RWPE1 (cell line): ENCODE measurements around the gene SOSTDC1.

ENCODE experiments used
- CTCF ChIA-PET: fragments of 350-600 bp; sonication (Branson Sonifier 250); formaldehyde crosslinking; extraction: SDS; loops from one replicate; lab custom pipeline; 2021; lab: Yijun Ruan, JAX
- POLR2A ChIA-PET: fragments of 400-600 bp; formaldehyde crosslinking; extraction: SDS; loops from one replicate; lab custom pipeline; 2020; ENCODE audit warnings: antibody characterized with exemption; ENCODE audit not compliant: low non-redundant PET; lab: Yijun Ruan, JAX
- DNase-seq: peaks from one replicate; pipeline ENCODE4 v3.0.0; 2012; ENCODE audit warnings: low spot score
- H3K27ac ChIP-seq: fragments of 450-650 bp; 2 replicates; pipeline ENCODE4 v1.5.1; 2017
- TF ChIP-seq, protein P1 (sequence below): fragments of 450-650 bp; conservative IDR thresholded peaks from 2 replicates; pipeline ENCODE4 v1.5.1; 2017; ENCODE audit warnings: low read depth, mild to moderate bottlenecking

SOSTDC1 gene

DNA sequence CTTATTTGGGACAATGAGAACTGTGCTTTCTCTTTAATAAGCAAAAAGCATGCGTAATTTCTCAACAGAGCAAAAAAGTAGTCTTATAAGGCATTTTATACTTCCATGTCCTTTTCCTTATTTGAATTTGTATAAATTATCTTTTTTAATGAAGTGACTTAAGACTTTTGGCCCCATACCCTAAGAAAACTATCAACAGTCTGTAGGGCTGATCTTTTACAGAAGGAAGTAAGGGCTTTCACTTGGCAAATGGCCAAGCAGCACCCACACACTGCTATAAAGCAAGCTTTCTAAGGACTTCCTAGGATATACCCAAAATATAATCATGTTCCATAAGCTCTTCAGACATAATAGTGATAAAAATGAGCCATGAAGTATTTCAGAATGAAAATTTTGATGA is 47.6 kb downstream of the SOSTDC1 start:
- DNase-seq: no peak
- H3K27ac ChIP-seq: no peak overlapping the region
- POLR2A ChIA-PET: no interaction called here
- CTCF ChIA-PET: no interaction called here
- TF ChIP-seq, protein P1, sequence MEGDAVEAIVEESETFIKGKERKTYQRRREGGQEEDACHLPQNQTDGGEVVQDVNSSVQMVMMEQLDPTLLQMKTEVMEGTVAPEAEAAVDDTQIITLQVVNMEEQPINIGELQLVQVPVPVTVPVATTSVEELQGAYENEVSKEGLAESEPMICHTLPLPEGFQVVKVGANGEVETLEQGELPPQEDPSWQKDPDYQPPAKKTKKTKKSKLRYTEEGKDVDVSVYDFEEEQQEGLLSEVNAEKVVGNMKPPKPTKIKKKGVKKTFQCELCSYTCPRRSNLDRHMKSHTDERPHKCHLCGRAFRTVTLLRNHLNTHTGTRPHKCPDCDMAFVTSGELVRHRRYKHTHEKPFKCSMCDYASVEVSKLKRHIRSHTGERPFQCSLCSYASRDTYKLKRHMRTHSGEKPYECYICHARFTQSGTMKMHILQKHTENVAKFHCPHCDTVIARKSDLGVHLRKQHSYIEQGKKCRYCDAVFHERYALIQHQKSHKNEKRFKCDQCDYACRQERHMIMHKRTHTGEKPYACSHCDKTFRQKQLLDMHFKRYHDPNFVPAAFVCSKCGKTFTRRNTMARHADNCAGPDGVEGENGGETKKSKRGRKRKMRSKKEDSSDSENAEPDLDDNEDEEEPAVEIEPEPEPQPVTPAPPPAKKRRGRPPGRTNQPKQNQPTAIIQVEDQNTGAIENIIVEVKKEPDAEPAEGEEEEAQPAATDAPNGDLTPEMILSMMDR: no peak

DNA sequence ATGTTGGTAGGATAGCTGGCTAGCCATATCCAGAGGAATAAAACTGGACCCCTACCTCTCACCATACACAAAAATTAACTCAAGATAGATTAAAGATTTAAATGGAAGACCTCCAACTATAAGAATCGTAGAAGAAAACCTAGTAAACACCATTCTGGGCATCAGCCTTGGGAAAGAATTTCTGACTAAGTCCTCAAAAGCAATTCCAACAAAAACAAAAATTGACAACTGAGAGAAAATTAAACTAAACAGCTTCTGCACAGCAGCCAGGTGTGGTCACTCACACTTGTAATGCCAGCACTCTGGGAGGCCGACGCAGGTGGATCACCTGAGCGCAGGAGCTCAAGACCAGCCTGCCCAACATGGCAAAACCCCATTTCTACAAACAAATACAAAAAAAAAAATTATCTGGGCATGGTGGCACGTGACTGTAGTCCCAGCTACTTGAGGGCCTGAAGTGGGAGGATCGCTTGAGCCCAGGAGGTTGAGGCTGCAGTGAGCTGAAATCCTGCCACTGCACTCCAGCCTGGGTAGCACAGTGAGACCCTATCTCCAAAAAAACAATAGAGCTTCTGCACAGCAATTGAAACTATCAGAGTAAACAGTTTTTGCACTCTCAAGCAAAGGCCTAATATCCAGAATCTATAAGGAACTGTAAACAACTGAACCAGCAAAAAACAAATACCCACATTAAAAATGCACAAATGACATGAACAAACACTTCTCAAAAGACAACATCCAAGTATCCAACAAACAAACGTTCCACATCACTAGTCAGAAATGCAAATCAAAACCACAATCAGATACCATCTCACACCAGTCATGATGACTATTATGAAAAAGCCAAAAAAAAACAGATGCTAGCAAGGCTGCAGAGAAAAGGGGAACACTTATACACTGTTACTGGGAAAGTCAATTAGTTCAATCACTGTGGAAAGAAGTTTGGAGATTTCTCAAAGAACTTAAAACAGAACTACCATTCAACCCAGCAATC is 49.0 kb downstream of the SOSTDC1 start:
- POLR2A ChIA-PET: interaction anchor here (0.8 kb wide), 1 partner anchor 16 kb away, joined by 4 read pairs; no protein-coding TSS in a partner anchor
- DNase-seq: no peak

DNA sequence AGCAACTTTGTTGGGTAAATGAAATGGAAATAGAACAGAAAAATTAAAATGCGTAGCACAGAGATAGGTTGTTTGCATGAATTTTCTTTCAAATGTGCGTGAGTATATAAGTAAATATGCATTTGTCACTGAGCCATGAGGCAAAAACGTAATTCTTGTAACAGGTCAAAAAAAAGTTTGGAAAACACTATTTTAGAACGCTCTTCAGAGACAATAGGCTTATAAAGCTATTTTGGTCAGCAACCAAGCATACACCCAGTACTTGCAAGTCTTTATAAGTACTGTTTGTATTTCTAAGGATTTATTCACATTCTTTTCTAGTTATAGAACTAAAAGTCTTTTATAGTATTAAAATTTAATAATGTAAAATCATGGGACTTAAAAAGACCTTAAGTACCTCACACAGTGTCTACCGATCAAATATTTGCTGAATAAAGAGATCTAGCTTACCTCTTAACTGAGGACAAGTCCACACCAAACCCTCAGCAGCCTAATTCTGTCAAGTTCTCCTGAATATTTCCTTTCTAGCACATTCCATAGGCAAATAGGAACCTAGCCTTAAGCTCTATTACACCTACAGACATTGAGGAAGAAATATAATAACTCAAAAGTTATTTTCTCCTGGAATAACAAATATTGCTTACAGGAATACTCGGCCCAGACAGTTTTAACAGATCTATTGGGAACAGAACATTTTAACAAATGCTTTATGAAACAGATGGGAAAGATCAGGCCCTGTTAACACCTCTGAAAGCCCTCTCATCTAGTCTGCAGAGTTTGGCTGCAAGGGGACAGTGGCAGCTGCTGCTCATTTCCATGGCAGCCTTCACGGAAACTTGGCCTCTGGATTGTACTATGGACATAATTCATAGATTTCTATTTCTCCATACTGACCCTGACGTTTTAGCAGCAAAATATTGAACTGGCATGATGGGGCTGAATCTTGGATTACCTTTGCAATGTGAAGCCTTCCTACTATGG is 53.0 kb downstream of the SOSTDC1 start:
- TF ChIP-seq, protein P1: no peak
- CTCF ChIA-PET: no interaction called here
- POLR2A ChIA-PET: no interaction called here
- no peak for DNase-seq
- no peak overlapping the region for H3K27ac ChIP-seq

More for the DNA sequence above, 49.0 kb downstream of the SOSTDC1 start:
- CTCF ChIA-PET: interaction anchor here (0.6 kb wide), 2 partner anchors 129 to 238 kb away, joined by 3 to 4 read pairs; no protein-coding TSS in a partner anchor
- TF ChIP-seq, protein P1: no peak
- H3K27ac ChIP-seq: no peak overlapping the region
